DOHH2 (cell line): ENCODE measurements around the gene SUPT20H.

ENCODE experiments used
- H3F3A ChIP-seq: fragments of 200-600 bp; sonication (generic), shearing (Covaris generic); 2 replicates; pipeline ENCODE4 v1.6.0; 2016; ENCODE audit warnings: antibody characterized with exemption, mild to moderate bottlenecking; ENCODE audit not compliant: control insufficient read depth, insufficient read depth
- H3K27ac ChIP-seq: fragments of 200-600 bp; sonication (generic); 2 replicates; pipeline ENCODE4 v1.5.1; 2014; ENCODE audit warnings: low read depth, mild to moderate bottlenecking, low read length, moderate library complexity
- H3K27me3 ChIP-seq: fragments of 200-600 bp; sonication (generic); 2 replicates; pipeline ENCODE4 v1.6.1; 2014; ENCODE audit warnings: mild to moderate bottlenecking, low read length, mixed read lengths; ENCODE audit not compliant: control insufficient read depth
- H3K36me3 ChIP-seq: fragments of 200-600 bp; sonication (generic); 2 replicates; pipeline ENCODE4 v1.6.1; 2014; ENCODE audit warnings: mild to moderate bottlenecking, low read length, moderate library complexity, mixed read lengths; ENCODE audit not compliant: control insufficient read depth
- H3K4me1 ChIP-seq: fragments of 200-600 bp; sonication (generic); 2 replicates; pipeline ENCODE4 v1.6.1; 2014; ENCODE audit warnings: mild to moderate bottlenecking, low read length, mixed read lengths; ENCODE audit not compliant: control insufficient read depth
- H3K4me2 ChIP-seq: fragments of 200-600 bp; sonication (generic); 2 replicates; pipeline ENCODE4 v1.6.0; 2014; ENCODE audit warnings: mild to moderate bottlenecking, low read length, moderate library complexity
- H3K4me3 ChIP-seq: fragments of 200-600 bp; sonication (generic); 2 replicates; pipeline ENCODE4 v1.5.1; 2014; ENCODE audit warnings: mild to moderate bottlenecking, low read length, mixed read lengths
- H3K79me2 ChIP-seq: fragments of 200-600 bp; sonication (generic); 2 replicates; pipeline ENCODE4 v1.6.1; 2014; ENCODE audit warnings: mild to moderate bottlenecking, low read length, mixed read lengths; ENCODE audit not compliant: control insufficient read depth
- H3K9me2 ChIP-seq: fragments of 200-600 bp; sonication (generic); replicated peaks from 2 replicates; pipeline ENCODE4 v1.6.1; 2014; ENCODE audit warnings: mild to moderate bottlenecking, low read length, mixed read lengths; ENCODE audit not compliant: control insufficient read depth
- H3K9me3 ChIP-seq: fragments of 200-600 bp; sonication (generic); 2 replicates; pipeline ENCODE4 v1.6.1; 2014; ENCODE audit warnings: antibody characterized with exemption, low read length, mixed read lengths; ENCODE audit not compliant: control insufficient read depth, insufficient read depth
- H4K20me1 ChIP-seq: fragments of 200-600 bp; sonication (generic); 2 replicates; pipeline ENCODE4 v1.6.0; 2014; ENCODE audit warnings: low read depth, mild to moderate bottlenecking, antibody characterized with exemption, low read length, moderate library complexity; ENCODE audit not compliant: control insufficient read depth, insufficient read depth
- CTCF ChIP-seq: fragments of 200-600 bp; sonication (generic); IDR thresholded peaks from one replicate; pipeline ENCODE4 v1.5.1; 2014; ENCODE audit warnings: antibody characterized with exemption, mild to moderate bottlenecking, low read depth, low read length; ENCODE audit not compliant: poor library complexity, severe bottlenecking
- EZH2phosphoT487 ChIP-seq: fragments of 200-600 bp; sonication (generic); IDR thresholded peaks from 2 replicates; pipeline ENCODE4 v1.6.1; 2017; ENCODE audit warnings: borderline replicate concordance, mild to moderate bottlenecking, antibody characterized with exemption, low read length, moderate library complexity, mixed read lengths

The SUPT20H gene

GRCh38 chr13:37076818-37077217 lies 17.3 kb upstream of the SUPT20H start:
- Histone ChIP-seq H3K4me2 (no peak overlapping the region), H3K36me3 (no peaks in the 10 kb centered on the region), H4K20me1 (no peaks in the 10 kb centered on the region), H3K79me2 (no peaks in the 10 kb centered on the region), H3K4me1 (no peaks in the 10 kb centered on the region), H3K27ac (no peak overlapping the region), H3K4me3 (no peak overlapping the region), H3F3A (no peaks in the 10 kb centered on the region), H3K27me3 (peaks cover 5% of the 10 kb centered on the region; the same call in 1 of the 2 replicates), H3K9me2 (no peaks in the 10 kb centered on the region), H3K9me3 (no peaks in the 10 kb centered on the region)
- TF ChIP-seq EZH2phosphoT487 (no peak), CTCF (no peak)

- Histone ChIP-seq H3K27me3 (no peaks in the 10 kb centered on the region), H3K9me3 (no peaks in the 10 kb centered on the region), H4K20me1 (no peaks in the 10 kb centered on the region), H3K27ac (no peak overlapping the region), H3K79me2 (no peaks in the 10 kb centered on the region), H3K9me2 (no peaks in the 10 kb centered on the region), H3K4me1 (no peaks in the 10 kb centered on the region), H3F3A (no peaks in the 10 kb centered on the region), H3K4me2 (no peak overlapping the region), H3K4me3 (no peak overlapping the region), H3K36me3 (no peaks in the 10 kb centered on the region)
- TF ChIP-seq EZH2phosphoT487 (no peak), CTCF (no peak)
Measured at GRCh38 chr13:37075164-37075563, 15.7 kb upstream of the SUPT20H start.

- Histone ChIP-seq H3K4me2 (no peak overlapping the region), H3K4me3 (no peak overlapping the region), H3K27me3 (no peaks in the 10 kb centered on the region), H3K4me1 (no peaks in the 10 kb centered on the region), H3K36me3 (no peaks in the 10 kb centered on the region), H3F3A (no peaks in the 10 kb centered on the region), H3K9me2 (no peaks in the 10 kb centered on the region), H4K20me1 (no peaks in the 10 kb centered on the region), H3K9me3 (no peaks in the 10 kb centered on the region), H3K27ac (no peak overlapping the region), H3K79me2 (no peaks in the 10 kb centered on the region)
- TF ChIP-seq CTCF = peak; percentile 56
- no peak for TF ChIP-seq EZH2phosphoT487
Measured at GRCh38 chr13:37074703-37075102, 15.2 kb upstream of the SUPT20H start.

GRCh38 chr13:37072024-37072423 lies 12.5 kb upstream of the SUPT20H start:
- H3K4me1 ChIP-seq = peaks cover 23% of the 10 kb centered on the region
- TF ChIP-seq CTCF = no peak
- TF ChIP-seq EZH2phosphoT487 = no peak

More at GRCh38 chr13:37072024-37072423, 12.5 kb upstream of the SUPT20H start:
- Histone ChIP-seq H3K79me2 (no peaks in the 10 kb centered on the region), H3K27ac (no peak overlapping the region), H3K9me3 (no peaks in the 10 kb centered on the region), H4K20me1 (no peaks in the 10 kb centered on the region), H3K4me3 (no peak overlapping the region), H3K4me2 (no peak overlapping the region), H3K27me3 (no peaks in the 10 kb centered on the region), H3K9me2 (no peaks in the 10 kb centered on the region), H3F3A (no peaks in the 10 kb centered on the region; the same call in 1 of the 2 replicates), H3K36me3 (no peaks in the 10 kb centered on the region)
